Measurements from ENCODE around the gene MFSD12.

MFSD12 gene

GRCh38 chr19:3499738-3500428, 57.5 kb downstream of the MFSD12 start:
- DNase-seq (ENCODE audit: extremely low read depth, low read depth) = no peak
- TF ChIP-seq CTCF (IDR thresholded peaks at IDR 0.05; ENCODE audit: low read depth, low read length) = no peak

- no peak for TF ChIP-seq CTCF (IDR thresholded peaks at IDR 0.05; ENCODE audit: low read depth, low read length)
- no peak for DNase-seq (ENCODE audit: extremely low read depth, low read depth)
These were observed 59.4 kb downstream of the MFSD12 start for GRCh38 chr19:3497757-3498520.

GRCh38 chr19:3496392-3497273, 60.8 kb downstream of the MFSD12 start:
- TF ChIP-seq CTCF (IDR thresholded peaks at IDR 0.05; ENCODE audit: low read depth, low read length) = no peak
- no peak for DNase-seq (ENCODE audit: extremely low read depth, low read depth)

- no peak for DNase-seq (ENCODE audit: extremely low read depth, low read depth)
- no peak for TF ChIP-seq CTCF (IDR thresholded peaks at IDR 0.05; ENCODE audit: low read depth, low read length)
These were observed 62.8 kb downstream of the MFSD12 start for GRCh38 chr19:3494559-3494958.
